Spinal cord (tissue), 10 donors: Measurements from ENCODE around the gene TMEM94. TPM values are rescaled to one million over a fixed set of nuclear protein-coding genes. Genes with fewer than 3 reads are reported as not detected.

Experiments
- DNase-seq, 6 donors: peaks; one replicate each; pipeline versions ENCODE4 v3.0.0 to v3.0.0-alpha.2; 2013 to 2015; ENCODE audit warnings: low spot score in 6 of 6, low read depth in 4 of 6
- H3K27ac ChIP-seq: one replicate; pipeline ENCODE4 v1.5.1; 2013; ENCODE audit warnings: low read depth, low read length, control low read depth
- H3K27me3 ChIP-seq: one replicate; pipeline ENCODE4 v1.6.1; 2013; ENCODE audit warnings: low read length; ENCODE audit not compliant: control insufficient read depth, insufficient read depth
- H3K36me3 ChIP-seq: one replicate; pipeline ENCODE4 v1.6.1; 2013; ENCODE audit warnings: low read length; ENCODE audit not compliant: control insufficient read depth, insufficient read depth
- H3K4me1 ChIP-seq: one replicate; pipeline ENCODE4 v1.6.1; 2013; ENCODE audit warnings: low read length; ENCODE audit not compliant: control insufficient read depth, insufficient read depth
- H3K4me3 ChIP-seq: one replicate; pipeline ENCODE4 v1.5.1; 2013; ENCODE audit warnings: low read depth, low read length, control low read depth
- H3K9me3 ChIP-seq: one replicate; pipeline ENCODE4 v1.6.1; 2013; ENCODE audit warnings: low read length; ENCODE audit not compliant: control insufficient read depth, insufficient read depth
- WGBS: methylation state at CpG from one replicate; pipeline ENCODE4 v1.1.5; 2013; ENCODE audit warnings: missing lambda C conversion rate; ENCODE audit not compliant: insufficient coverage; 5-methylcytosine and 5-hydroxymethylcytosine counted together
- polyA plus RNA-seq, 2 donors: library from polyadenylated mRNA; unstranded; fragments of 120-200 nt; gene quantifications; one replicate each; pipeline ENCODE4 v1.2.1, GENCODE V29; 2013; ENCODE audit not compliant: insufficient read length in 2 of 2
- total RNA-seq, 2 donors: library from RNA; depleted of rRNA in 1 of 2; stranded (reverse); fragments of 120-200 nt in 1 of 2; fragments of >200 nt in 1 of 2; gene quantifications; one replicate each; pipeline versions ENCODE4 v1.2.3 to v1.2.4, GENCODE V29; 2013 to 2014
- donor health status: healthy.

TMEM94 gene
- total and polyA plus RNA-seq, 4 donors = 23.2 to 120 (median 82.4) TPM

DNA sequence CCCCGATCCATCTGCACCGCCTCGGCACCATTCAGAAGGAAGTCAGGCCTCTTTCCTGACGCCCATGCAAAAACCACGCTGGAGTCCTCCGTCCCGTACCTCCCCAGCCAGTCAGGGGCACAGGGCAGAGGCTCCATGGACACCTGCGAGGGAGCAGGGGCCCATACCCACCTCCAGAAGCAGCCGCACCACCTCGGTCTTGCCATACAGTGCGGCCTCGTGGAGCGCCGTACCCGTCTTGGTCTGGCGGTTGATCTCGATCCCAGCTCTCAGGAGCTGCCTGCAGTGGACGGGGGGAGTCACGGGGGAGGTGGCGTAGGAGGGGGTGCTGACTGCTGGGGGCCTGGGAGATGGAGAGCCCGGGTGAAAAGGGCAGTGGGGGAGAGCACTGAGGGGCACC, 49.7 kb downstream of the TMEM94 start:
- Histone ChIP-seq H3K27ac (no peak overlapping the region), H3K4me3 (no peak overlapping the region), H3K36me3 (peaks cover 92% of the 10 kb centered on the region), H3K4me1 (peaks cover 75% of the 10 kb centered on the region), H3K27me3 (no peaks in the 10 kb centered on the region), H3K9me3 (no peaks in the 10 kb centered on the region)
- WGBS = 93% methylated on average over 20 of the region's 21 CpGs
- no peak for DNase-seq

DNA sequence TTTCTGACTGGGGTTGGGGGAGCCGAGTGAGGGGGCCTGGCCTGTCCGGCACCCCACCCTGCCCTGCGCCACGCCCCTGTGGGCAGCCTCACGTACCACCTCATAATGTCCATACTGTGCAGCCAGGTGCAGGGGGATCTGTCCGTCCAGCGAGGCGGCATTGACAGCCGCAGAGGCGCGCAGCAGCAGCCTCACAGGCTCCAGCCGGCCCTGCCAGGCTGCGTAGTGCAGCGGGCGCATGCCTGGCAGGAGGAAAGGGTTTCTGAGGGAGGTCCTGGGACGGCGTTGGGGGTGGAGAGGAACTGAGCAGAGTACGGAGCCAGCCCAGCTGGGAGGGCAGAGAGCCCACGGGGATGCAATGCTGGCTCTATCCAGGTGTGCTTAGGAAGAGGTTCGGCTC, 50.5 kb downstream of the TMEM94 start:
- H3K36me3 ChIP-seq = peaks cover 90% of the 10 kb centered on the region
- no peaks in the 10 kb centered on the region for H3K27me3 ChIP-seq
- no peaks in the 10 kb centered on the region for H3K9me3 ChIP-seq
- no peak overlapping the region for H3K4me3 ChIP-seq
- no peak for DNase-seq
- H3K4me1 ChIP-seq = peaks cover 75% of the 10 kb centered on the region
- 80% methylated on average over 15 of the region's 20 CpGs for WGBS
- peak overlapping the region; percentile 86 for H3K27ac ChIP-seq

DNA sequence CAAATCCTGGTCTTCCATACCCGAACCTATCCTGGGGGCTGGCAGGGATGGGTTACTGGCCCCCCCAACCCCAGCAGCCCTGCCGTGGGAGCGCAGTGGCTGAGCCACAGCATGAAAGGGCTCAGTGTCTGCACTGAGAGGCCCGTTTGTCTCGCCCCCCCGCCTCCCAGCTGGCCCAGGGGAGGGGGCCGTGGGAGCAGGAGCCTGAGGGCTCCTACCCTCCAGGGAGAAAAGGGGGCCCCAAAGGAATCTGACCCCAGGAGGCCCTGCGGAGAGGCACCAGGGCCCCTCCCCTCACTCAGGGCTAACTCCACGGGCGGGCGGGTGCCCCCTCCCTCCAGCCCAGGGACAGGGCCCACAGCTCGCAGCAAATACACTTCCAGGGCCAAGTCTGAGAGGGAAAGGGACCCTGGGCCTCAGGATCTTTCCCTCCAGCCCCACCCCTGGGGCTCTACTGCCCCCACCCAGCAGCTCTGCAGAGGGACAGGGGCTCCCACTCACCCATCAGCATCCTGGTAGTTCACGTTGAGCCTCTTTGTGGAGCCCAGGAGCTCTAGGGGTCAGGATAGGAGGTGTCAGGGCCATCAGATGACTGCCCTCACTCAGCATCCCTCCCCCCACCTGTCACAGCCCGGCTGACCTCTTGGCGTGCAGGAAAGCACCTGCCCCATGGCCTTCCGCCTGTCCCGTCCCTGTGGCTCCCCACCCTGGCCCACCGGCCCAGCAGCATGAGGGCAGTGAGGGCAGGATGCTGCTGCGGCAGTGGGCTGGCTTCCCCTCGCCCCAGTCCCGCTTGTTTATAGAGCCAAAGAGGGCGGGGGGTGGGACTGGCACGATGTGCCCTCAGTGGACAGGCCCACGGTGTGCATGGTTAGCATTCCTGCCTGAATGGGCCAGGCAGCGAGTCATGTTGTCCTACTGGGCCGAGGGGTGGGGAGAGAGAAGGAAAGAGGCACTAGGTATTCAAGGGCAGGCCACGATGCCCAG, 51.6 kb downstream of the TMEM94 start:
- Histone ChIP-seq H3K4me3 (no peak overlapping the region), H3K27me3 (no peaks in the 10 kb centered on the region), H3K27ac (peak overlapping the region; percentile 86), H3K4me1 (peaks cover 75% of the 10 kb centered on the region), H3K9me3 (no peaks in the 10 kb centered on the region), H3K36me3 (peaks cover 88% of the 10 kb centered on the region)
- DNase-seq = peak in 2 of 6 donors; percentile 73 to 80
- 41% methylated on average over 21 of the region's 27 CpGs for WGBS

DNA sequence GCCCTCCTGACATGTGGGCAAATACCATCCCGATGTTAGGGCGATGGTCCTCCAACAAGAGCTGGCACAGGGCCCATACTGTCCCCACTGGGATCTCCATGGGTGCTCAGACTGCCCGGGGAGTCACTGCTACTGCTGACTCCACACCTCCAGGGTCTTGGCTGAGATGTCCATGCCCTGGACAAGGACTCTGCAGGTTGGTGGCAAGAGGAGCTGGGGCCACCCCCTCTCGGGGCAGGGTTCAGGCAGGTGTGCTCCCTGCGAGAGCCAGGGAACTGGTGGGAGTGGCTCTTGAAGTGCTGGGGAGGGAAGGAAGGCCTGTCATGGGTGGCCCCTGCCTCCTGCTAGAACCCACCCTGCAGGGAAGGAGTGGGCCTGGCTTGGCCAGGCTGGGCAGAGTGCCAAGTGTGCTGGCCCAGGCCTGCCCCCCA, 52.5 kb downstream of the TMEM94 start:
- Histone ChIP-seq H3K27ac (peak overlapping the region; percentile 86), H3K36me3 (peaks cover 87% of the 10 kb centered on the region), H3K27me3 (no peaks in the 10 kb centered on the region), H3K9me3 (no peaks in the 10 kb centered on the region), H3K4me3 (no peak overlapping the region), H3K4me1 (peaks cover 85% of the 10 kb centered on the region)
- no peak for DNase-seq
- 56% methylated on average over 5 of the region's 5 CpGs for WGBS

DNA sequence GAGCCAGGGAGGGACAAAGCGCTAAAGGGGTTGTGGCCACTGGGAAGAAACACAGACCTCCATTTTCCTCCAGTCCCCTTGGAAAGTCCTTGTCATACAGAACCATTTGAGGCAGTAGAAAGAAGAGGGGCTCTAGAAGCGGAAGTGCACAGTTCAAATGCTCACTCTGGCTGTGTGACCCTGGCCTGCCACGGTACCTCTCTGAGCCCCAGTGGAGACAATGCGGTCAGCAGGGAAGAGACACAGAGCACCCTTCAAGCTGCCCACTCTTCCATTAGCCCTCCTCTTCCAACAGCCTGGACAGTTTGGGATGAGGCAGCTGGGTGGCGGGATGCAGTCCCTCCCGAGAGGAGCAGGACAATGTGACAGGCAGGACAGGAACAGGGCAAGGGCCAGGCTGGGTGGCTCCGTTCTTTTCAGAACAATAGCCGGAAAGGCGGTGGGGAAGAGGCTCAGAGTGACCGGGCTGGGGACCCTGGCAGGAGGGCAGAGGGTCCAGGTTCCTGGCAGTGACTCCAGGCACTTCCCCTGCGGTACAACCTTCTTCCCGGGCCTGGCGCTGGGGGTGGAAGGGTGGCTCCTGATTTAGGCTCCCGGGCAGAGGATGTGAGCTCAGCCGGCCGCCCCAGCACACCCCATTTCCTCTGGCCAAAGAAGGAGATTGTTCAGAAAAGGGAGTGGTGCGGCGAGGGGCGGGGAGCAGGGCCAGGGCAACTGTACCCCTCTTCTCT, 53.3 kb downstream of the TMEM94 start:
- WGBS = 64% methylated on average over 9 of the region's 19 CpGs
- H3K27me3 ChIP-seq = no peaks in the 10 kb centered on the region
- H3K4me3 ChIP-seq = peak overlapping the region; percentile 16
- H3K27ac ChIP-seq = peak overlapping the region; percentile 86
- DNase-seq = no peak
- peaks cover 86% of the 10 kb centered on the region for H3K4me1 ChIP-seq
- peaks cover 87% of the 10 kb centered on the region for H3K36me3 ChIP-seq
- H3K9me3 ChIP-seq = no peaks in the 10 kb centered on the region

DNA sequence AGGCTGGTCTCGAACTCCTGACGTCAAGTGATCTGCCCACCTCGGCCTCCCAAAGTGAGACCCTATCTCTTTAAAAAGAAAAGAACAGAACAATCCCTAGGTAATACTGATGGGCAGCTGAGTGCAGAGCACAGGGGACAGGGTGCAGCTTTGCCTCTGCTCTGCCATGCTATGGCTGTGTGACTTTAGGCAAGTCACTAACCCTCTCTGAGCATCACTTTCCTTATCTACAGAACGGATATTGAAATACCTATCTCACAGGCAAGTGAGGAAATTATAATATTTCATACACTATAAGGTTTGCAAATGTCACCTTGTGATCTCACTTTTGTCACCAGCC, 54.8 kb downstream of the TMEM94 start:
- Histone ChIP-seq H3K9me3 (no peaks in the 10 kb centered on the region), H3K36me3 (peaks cover 72% of the 10 kb centered on the region), H3K27me3 (no peaks in the 10 kb centered on the region), H3K4me1 (peaks cover 89% of the 10 kb centered on the region), H3K4me3 (peak overlapping the region; percentile 16), H3K27ac (peak overlapping the region; percentile 62)
- WGBS = no CpG with 5 or more reads among the region's 4 CpGs
- DNase-seq = no peak

DNA sequence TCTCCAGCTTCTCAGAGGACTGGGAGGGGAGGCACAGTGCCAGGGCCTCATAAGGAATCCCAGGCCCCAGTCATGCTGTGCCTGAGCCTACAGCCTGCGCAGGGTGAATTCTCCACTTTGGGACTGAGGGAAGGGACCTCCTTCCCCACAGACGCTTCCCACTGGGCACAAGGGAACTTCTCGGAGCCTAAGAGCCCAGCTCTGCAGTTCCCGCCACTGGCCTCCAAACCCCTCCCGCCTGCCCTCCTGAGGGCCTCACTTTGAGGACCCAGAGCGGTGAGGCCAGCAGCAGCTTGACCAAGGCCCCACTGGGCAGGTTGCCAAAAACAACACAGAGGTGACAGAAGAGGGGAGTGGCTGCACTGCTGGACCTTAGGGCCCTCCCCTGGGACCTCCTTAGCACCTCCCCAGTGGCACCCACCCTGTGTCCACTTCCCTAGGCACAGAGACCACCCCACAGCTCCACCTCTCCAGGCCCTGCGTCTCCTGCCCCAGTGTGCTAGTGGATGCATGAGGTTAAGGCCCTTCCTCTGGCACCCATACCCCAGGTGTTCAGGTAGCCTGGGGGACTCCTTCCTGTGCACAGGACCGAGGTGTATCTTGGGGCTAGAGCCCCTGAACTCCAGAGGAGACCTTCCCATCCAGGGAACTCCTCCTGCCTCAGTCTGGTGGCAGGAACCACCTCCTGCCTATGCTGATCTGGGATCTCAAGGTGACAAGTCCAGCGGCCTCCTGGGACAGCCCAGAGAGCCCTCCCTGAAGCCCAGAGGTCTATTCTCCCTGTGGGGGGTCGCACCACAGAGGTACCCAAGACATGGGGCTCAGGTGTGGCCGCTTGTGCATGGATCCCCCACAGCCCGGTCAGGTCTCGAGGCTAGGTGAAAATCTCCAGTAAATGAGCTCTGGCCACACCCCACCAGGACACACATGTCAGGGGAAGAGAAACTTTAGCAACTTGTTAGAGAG, 55.5 kb downstream of the TMEM94 start:
- Histone ChIP-seq H3K36me3 (peaks cover 66% of the 10 kb centered on the region), H3K4me3 (peak overlapping the region; percentile 16), H3K9me3 (no peaks in the 10 kb centered on the region), H3K4me1 (peaks cover 85% of the 10 kb centered on the region), H3K27me3 (no peaks in the 10 kb centered on the region), H3K27ac (peak overlapping the region; percentile 62)
- no peak for DNase-seq
- WGBS = 64% methylated on average over 10 of the region's 13 CpGs

DNA sequence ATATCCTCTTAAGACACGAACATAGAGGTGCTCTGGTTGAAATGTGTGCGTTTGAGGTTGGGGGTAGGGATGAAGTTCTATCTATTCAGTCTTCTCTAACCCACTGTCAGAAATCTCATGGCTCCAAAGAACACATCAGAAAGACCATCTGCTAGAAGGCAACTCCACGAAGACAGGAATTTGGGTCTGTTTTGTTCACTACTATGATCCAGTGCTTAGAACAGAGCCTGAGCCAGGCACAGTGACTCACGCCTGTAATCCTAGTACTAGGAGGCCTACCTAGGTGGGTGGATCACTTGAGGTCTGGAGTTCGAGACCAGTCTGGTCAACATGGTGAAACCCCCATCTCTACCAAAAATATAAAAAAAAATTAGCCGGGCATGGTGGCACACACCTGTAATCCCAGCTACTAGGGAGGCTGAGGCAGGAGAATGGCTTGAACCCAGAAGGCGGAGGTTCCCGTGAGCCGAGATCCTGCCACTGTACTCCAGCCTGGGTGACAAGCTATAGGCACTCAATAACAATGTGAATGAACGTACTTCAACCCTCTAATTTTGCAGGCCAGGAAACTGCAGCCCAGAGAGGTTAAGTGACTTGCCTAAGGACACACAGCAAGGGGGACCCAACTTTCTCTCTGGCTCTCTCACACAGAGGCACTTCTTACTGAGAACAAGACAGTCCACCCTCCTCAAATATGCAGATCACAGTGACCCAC, 56.6 kb downstream of the TMEM94 start:
- no peak overlapping the region for H3K27ac ChIP-seq
- no peaks in the 10 kb centered on the region for H3K27me3 ChIP-seq
- DNase-seq = no peak
- WGBS = 62% methylated on average over 5 of the region's 10 CpGs
- peaks cover 83% of the 10 kb centered on the region for H3K4me1 ChIP-seq
- H3K9me3 ChIP-seq = no peaks in the 10 kb centered on the region
- H3K36me3 ChIP-seq = peaks cover 54% of the 10 kb centered on the region
- H3K4me3 ChIP-seq = peak overlapping the region; percentile 87
